NCI-H2171 treated with DMSO at 0.1 percent for 48 hours (cell line): ENCODE results near the gene CCDC74B.
"Not testable (repeated sequence)": the region's sequence is repeated elsewhere in the genome, so short reads cannot be mapped to it uniquely, and the experiment has no call there.

ENCODE experiments used
- DNase-seq: peaks from one replicate; lab custom pipeline; 2025; lab: John Stamatoyannopoulos, UW

The CCDC74B gene

DNA sequence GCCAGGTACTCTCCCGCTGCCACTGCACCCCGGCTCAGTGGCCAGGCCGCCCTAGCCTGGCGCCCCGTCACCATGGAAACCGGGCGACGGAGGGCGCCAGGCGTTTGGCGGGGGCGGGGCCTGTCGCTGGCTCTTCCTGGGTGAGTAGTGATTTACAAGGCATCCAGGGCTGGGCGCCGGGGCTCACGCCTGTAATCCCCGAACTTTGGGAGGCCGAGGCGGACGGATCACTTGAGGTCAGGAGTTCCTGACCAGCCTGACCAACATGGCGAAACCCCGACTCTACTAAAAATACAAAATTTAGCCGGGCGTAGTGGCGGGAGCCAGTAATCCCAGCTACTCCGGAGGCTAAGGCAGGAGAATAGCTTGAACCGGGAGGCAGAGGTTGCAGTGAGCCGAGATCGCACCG, at the start of gene CCDC74B:
Gene CCDC74B (minus strand): TSS at position 107 of the 409 bp plus-strand sequence. CDS start 116 bp downstream, outside the sequence.
- DNase-seq = peak; percentile 54

DNA sequence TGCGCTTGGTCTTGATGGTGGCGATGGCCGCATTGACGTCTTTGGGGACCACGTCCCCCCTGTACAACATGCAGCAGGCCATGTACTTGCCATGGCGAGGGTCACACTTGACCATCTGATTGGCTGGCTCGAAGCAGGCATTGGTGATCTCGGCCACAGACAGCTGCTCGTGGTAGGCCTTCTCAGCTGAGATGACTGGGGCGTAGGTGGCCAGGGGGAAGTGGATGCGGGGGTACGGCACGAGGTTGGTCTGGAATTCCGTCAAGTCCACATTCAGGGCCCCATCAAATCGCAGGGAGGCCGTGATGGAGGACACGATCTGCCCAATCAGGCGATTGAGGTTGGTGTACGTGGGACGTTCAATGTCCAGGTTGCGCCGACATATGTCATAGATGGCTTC, 48.9 kb upstream of the CCDC74B start:
- not testable (repeated sequence) for DNase-seq

DNA sequence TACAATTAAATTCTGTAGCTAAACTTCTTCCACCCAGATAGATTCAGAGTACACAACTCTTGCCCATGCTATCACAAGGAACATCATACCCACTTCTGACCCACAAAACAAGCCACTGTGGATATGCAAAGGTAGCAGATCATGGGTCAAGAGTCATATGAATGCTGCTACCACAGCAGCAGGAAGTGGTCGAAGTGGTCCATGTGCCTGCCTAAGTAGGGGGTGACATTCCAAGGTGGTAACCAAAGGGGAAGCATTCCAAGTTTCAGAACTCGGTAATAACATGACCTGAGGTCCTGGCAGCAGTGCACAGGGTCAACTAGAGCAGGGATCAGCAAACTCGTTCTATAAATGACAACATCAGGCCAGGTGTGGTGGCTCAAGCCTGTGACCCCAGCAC, 47.5 kb upstream of the CCDC74B start:
- DNase-seq = not testable (repeated sequence)

DNA sequence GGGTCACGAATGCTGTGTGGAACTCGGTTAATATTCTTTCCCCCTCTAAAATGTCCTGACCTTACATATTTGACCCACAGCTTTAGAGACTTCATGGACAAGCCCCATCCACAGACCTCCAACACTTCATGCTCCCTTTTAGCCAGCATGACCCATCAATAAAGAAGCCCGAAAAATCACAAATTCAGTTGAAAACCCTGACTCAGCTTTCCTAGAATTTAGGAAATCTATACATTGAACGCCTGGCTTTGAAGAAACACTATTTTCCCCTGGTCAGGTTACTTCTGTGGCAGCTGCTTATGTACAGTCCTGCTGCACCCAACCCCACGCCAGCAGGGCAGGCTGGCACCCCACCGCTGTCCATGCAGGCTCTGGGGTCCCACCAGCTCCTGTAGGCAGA, 46.4 kb upstream of the CCDC74B start:
- DNase-seq = not testable (repeated sequence)

DNA sequence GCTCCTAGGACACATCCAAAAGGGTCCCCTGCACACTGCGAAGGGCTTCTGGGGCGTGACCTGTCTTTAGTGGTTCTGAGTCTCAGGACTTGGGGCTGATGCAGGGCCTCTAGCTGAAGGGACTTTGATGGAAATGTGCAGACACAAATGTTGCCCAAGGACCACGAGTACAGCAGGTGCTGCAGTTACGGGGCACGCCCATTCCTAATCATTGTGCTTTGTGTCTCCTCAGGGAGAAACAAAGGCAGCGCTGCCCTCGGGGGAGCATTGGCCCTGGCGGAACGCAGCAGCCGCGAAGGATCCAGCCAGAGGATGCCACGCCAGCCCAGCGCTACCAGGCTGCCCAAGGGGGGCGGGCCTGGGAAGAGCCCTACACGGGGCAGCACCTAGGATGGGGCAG, 45.3 kb upstream of the CCDC74B start:
- DNase-seq = no peak

DNA sequence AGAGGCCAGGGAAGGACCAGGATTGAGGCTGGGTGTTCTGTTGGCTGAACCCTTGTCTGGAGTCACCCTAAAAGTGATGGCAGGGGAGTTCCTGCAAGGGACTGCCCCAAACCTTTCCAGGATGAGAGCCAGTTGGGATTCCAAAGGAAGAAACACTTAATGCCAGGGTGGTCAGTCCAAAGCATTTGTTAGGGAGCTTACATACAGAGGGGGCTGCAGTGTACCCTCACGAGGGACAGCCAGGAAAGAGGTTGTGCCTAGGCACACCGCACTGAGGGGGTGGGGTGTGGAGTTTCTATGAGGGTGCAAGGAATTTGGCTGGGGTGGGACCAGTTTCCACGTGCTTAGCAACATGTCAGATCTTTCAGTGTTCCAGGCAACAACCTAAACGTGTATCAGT, 44.0 kb upstream of the CCDC74B start:
- DNase-seq = not testable (repeated sequence)

DNA sequence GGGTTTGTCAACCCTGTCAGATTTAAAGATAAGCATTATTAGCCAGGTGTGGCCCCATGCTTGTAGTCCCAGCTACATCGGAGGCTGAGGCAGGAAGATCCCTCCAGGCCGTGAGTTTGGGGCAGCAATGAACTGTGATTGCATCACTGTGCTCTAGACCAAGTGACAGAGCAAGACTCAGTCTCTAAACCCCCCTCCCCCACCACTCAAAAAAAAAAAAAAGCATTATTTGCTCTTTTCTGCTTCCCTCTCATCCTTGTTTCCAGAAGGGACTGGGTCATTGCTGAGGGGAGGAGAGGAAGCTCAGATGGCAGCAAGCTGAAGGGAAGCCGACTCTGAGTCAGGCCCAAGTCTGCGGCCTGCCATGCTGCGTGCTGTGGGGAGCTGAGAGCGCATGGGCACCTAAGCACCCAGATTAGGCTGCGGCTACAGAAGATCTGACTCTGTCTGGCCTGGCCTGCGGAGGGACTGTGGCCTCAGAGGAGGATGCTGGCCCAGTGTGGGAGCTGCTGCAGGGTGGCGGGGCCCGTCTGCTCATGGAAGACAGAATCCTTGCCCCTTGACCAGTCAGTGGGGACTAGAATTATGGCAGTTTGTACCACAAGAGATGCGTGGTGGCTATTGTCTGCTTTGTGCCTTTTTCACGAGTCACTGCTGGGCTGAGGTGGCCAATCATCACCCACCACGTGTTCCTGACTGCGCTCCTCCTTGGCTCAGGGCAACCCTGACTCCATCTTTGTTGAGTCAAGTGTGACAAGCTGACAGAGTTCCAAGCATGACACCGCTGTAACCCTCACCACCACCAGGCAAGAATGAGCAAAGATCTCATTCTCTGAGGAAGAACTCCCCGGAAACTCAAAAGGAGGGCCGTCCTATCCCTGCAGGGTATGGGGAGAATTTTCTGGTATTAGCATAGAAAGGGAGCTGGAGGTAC, 43.2 kb upstream of the CCDC74B start:
- DNase-seq = not testable (repeated sequence)

DNA sequence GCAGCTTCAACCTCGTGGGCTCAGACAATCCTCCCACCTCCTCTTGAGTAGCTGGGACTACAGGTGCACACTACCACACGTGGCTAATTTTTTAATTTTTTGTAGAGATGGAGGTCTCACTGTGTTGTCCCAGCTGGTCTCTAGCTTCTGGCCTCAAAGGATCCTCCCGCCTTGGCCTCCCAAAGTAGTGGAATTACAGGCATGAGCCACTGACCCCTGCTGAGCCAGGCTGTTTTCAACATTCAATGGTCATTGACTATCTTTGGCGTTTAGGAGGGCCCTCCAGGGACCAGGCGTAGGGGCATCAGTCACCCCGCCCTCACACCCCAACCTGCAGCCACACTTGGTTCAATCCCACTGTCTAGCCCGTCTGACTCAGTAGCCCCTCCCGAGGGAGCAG, 42.4 kb upstream of the CCDC74B start:
- no peak for DNase-seq

DNA sequence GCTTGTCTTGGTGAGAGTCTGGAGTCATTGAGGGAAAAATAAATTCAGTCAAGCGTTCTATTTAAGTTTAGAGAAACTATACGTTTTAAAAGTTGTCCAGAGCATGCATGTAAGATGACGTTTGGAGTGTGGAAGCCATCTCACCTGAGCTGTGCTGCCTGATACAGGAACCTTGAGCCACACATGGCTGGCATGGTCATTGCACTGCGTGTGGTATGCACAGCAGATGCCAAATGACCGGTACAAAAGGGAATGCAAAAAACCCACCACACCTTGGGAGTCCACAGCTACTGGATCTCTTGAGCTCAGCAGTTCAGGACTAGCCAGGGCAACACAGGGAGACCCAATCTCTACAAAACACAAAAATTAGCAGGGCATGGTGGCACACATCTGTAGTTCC, 41.5 kb upstream of the CCDC74B start:
- DNase-seq = no peak

DNA sequence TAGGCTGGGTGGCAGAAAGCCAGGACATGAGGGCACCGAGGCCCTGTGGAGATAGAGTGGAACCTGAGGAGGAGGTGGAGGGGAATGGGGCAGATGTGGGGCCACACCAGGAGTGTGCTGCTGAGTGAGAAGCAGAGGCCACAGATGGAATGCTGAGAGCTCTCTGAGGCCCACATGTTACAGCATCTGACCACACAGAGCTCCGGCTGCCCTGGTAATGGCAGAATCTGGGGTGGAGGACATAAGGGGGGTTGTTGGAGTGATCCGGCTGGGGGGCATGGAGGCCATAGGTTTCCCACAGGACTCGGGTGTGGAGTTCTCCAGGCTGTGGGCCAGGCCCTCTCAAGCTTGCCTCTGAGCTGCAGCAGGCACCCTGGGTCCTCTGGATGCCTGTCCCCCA, 41.0 kb upstream of the CCDC74B start:
- no peak for DNase-seq

DNA sequence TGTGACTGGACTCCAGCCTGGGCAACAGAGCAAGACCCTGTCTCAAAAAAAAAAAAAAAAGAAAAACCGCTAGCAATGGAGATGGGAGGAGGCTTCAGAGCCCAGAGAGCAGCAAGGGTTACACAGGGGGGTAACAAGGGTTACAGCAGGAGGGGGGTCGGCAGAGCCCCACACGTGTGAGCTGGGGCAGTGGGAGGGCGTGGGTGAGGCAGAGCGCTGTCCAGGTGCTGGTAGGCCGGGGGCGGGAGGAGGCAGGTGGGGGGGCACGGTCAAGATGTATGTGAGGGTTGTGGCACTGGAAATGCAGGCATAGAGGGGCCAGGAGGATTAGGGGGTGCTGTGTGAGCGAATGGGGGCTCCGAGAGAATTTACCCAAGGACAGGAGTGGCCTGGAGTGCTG, 40.5 kb upstream of the CCDC74B start:
- no peak for DNase-seq

DNA sequence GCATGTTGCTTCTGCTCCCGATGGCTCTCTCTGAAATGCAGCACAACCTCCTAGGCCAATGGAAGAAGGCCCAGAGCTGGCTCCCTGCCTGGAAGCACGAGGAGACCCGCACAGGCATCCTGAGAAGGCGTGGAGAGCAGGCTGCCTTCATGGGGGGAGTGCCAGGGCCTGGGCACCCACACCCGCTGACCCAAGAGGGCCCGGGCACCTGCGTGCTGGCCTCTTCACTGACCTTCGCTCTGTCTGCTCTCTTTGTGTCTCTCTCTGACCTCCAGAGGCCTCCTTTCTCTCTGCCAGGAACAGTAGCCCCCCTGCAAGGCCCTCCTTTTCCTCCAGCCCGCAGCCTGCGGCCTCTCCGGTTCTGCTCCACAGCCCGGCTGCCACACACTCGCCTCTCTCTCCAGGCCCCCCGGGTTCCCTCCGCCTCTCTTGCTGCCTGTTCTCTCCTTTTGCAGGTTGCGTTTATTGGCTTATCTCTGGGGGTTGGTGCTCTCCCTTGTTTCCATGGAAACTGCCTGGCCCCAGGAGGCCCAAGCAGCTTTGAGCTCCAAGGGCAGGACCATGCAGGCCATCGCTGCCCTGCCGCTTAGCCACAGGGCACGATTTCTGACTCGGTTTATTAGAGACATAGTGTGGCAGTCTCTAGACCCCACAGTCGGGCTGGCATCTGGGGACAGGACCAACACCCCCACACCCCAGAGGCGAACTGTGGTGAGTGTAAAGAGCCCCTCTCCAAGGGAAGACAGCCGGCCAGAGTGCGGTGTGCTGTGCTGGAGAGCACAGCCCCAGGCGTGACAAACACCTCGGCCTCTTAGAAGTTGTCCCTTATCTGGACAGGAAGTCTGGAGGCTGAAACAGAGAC, 38.8 kb upstream of the CCDC74B start:
- DNase-seq = no peak

DNA sequence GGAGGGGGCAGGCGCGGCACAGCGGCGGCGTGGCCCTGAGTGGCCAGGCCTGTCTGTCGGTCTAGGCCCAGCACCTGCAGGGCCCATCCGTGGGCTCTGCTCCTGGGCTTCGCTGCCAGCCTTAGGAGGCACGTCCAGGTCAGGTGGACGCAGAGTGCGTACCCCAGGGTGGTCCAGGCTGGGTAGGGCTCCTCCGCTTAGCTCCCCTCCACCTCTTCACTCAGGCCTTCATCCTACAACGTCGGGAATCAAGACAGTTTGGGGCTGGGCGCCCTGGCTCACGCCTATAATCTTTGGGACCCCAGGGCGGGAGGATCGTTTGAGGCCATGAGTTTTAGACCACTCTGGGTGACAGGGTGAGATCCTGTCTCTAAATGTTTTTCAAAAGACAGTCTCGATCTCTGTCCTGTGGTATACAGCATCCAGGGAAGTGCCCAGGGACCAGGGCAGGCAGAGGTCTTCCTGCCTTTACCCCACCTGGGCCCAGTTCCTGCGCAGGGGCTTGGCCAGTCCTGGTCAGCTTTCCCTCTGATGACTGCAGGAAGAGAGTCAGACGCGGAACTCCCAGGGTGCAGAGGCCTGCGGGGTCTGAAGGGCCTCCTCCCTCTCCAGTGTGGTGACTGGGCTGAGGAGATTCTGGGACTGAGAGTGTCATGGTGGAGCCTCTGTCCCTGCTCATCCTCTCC, 38.1 kb upstream of the CCDC74B start:
- not testable (repeated sequence) for DNase-seq

DNA sequence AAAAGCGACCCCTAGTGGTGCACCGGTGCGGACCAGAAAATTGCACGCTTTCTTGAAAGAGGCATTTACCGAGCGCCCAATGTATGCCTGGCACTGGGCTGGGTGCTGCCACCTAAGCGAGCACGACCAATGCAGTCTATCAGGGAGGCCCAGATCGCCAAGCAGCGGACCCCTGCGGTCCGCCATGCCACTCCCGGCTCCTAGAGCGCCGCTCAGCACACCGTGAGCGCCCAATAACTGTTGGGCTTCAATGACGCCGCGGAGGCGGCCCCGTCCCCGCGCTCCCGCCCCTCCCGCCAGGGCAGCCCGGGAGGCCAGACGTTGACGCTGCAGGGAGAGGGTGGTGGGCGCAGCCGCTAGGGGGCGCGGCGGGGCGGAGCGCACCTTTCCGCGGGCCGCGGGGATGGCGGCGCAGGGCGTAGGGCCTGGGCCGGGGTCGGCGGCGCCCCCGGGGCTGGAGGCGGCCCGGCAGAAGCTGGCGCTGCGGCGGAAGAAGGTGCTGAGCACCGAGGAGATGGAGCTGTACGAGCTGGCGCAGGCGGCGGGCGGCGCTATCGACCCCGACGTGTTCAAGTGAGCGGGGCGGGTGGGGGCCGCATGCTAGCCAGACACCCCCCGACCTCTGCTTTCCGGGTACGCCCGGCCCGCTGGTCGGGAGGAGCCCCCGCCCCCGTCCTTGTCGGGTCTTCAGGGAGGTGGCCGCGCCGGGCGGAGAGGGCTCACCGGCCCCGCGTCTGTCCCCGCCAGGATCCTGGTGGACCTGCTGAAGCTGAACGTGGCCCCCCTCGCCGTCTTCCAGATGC, 37.2 kb upstream of the CCDC74B start, which contains the start of gene MZT2B:
Gene MZT2B (plus strand): TSS at position 383 of the 803 bp plus-strand sequence. CDS start 21 bp downstream, at position 404.
- peak; percentile 85 for DNase-seq

DNA sequence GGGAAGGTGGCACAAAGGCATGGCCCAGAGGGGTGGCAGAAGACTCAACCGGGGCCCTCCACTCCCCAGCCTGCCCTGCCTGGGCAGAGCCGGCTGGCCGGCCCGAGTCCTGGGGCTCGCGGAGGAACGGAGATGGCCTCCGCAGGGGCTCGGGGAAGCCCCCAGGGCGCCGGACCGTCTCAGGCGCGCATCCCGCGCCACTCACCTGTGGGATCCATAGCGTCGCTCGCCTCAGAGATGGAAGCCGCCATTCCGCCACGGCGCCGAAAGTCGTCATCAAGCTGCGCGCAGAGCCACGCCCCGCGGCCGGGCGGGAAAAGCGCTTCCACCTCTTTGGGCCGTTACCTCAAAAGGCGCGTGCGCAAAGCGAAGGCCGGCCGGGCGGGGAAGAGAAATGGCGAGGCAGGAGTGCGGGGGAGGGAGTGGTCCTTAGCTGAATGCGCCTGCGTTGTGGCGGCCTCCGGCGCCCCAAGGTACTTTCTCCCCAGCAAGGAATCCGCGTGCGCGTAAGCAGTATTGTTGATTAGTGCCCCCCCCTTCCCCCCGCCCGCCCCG, 36.5 kb upstream of the CCDC74B start, which contains the start of gene SMPD4:
Gene SMPD4 (minus strand): TSS at position 278 of the 555 bp plus-strand sequence. CDS start 5,010 bp downstream, outside the sequence.
- peak; percentile 93 for DNase-seq

DNA sequence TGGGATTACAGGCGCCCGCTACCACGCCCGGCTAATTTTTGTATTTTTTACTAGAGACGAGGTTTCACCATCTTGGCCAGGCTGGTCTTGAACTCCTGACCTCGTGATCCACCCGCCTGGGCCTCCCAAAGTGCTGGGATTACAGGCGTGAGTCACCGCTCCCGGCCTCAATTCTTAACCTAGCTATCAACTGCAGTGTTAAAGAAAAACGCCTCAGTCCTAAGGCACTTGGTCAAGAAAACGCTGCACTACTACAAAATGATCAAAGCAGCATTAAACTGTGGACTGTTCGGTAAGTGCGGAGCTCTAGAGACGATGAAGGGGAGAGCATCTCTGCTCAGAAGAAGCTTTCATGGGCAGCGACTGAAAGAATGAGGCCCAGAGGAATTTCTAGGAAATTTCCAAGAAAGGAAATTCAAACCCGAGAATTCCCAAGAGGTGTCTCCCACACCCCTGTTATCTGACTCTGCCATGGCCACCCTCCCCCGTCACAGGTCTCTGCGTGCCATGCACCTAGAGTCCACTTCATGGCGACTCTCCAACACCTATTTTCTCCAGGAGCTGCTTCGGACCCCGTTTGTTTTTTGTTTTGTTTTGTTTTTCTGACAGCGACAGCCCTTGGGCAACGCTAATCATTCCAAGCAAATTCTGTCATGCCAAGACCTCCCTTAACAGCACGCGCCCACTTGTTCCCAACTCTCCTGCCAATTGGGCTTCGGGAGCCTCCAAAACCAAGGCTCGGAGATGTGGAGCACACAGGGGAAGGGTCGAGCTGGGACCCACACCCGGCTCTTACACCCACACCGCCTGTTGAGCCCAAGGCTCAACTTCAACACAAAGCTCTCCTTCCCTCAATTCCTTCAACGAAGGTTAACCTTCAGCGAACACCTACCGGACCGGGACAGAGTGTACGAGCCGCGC, 35.8 kb upstream of the CCDC74B start:
- not testable (repeated sequence) for DNase-seq

DNA sequence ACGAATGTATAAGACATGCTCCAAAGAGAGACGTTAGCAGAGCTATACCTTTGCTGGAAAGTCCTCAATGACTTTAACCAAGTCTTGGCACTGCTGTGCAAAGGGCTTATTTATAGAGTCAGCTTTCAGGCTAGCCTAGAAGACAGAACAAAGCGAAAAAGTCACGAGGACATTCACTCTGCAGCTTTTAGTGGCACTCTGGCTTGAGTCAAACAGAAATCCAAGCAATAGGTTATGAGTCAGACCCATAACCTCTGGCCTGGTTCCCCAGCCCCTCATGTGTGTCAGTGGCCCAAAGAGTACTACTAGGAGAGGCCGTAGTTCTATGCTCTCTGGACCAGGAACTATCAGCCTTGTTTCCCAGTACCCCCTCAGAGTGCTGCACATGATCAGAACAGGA, 30.0 kb upstream of the CCDC74B start:
- not testable (repeated sequence) for DNase-seq

DNA sequence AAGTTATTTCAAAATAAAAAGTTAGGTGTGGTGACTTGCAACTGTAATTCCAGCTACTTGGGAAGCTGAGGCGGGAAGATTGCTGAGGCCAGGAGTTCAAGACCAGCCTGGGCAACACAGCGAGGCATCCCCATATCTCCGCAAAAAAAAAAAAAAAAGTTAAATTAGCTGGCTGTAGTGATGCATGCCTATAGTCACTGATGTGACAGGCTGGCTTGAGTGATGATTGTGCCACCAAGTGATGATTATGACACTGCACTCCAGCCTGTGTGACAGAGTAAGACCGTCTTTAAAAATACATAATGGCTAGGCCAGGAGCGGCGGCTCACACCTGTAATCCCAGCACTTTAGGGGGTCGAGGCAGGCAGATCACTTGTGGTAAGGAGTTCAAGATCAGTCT, 25.0 kb upstream of the CCDC74B start:
- no peak for DNase-seq

DNA sequence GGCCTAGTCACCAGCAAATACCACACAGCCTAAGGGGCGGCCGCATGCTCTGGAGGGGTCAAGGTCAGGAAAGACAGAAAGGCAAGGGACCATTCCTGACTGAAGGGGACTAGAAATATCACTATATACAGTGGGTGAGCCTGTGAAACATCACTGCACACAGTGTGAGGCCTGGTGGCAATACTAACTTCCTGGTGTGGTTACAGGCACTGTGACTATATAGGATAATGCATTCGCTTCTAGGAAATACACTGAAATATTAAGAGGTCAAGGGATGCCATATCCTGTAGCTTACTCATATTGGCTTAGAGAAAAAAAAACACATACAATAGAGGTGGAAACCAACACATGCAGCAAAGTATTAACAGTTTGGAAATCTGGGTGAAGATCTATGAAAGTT, 24.3 kb upstream of the CCDC74B start:
- not testable (repeated sequence) for DNase-seq

DNA sequence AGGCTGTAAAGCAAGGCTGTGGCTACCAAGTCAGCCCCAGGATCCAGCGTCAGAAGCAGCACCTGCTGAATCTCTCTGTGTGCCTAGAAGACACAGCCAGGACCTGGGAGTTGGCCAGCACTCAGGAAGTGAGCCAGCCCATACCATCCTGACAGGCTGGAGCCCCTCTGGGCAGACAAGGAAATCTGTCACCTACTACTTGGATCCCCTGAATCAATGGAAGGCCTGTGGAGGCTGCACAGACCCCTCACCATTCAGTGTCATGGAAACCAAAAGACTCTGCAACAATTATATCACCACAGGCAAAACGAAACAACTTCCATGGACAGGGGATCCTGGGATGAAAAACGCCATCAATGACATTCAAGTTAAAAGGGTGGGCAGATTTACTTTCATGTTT, 21.7 kb upstream of the CCDC74B start:
- DNase-seq = not testable (repeated sequence)
